ENCODE results near the gene ICE1. TPM values are rescaled to one million over a fixed set of nuclear protein-coding genes. Genes with fewer than 3 reads are reported as not detected.

ICE1 gene
- total RNA-seq, 1 donor from 2014 or later = 56.5 TPM

GRCh38 chr5:5461012-5461411 lies 38.5 kb downstream of the ICE1 start:
- Mint-ChIP-seq H3K4me1 (ENCODE audit: low read depth, unreplicated experiment) (no peaks in the 10 kb centered on the region), H3K4me3 (ENCODE audit: unreplicated experiment) (no peak overlapping the region), H3K27me3 (ENCODE audit: unreplicated experiment) (no peaks in the 10 kb centered on the region), H3K9me3 (ENCODE audit: unreplicated experiment) (peaks cover 3% of the 10 kb centered on the region), H3K27ac (ENCODE audit: unreplicated experiment) (no peak overlapping the region), H3K36me3 (ENCODE audit: unreplicated experiment) (peaks cover 17% of the 10 kb centered on the region)
- no peak for TF ChIP-seq CTCF (IDR thresholded peaks at IDR 0.05; ENCODE audit: partially characterized antibody, unreplicated experiment)
- DNase-seq = no peak

GRCh38 chr5:5464036-5464715 lies 41.7 kb downstream of the ICE1 start:
- Mint-ChIP-seq H3K9me3 (ENCODE audit: unreplicated experiment) (peaks cover 3% of the 10 kb centered on the region), H3K36me3 (ENCODE audit: unreplicated experiment) (peaks cover 12% of the 10 kb centered on the region), H3K4me1 (ENCODE audit: low read depth, unreplicated experiment) (no peaks in the 10 kb centered on the region), H3K4me3 (ENCODE audit: unreplicated experiment) (no peak overlapping the region), H3K27ac (ENCODE audit: unreplicated experiment) (no peak overlapping the region), H3K27me3 (ENCODE audit: unreplicated experiment) (no peaks in the 10 kb centered on the region)
- no peak for TF ChIP-seq CTCF (IDR thresholded peaks at IDR 0.05; ENCODE audit: partially characterized antibody, unreplicated experiment)
- no peak for DNase-seq

GRCh38 chr5:5466227-5466626 lies 43.8 kb downstream of the ICE1 start:
- peak; percentile 17 for TF ChIP-seq CTCF (IDR thresholded peaks at IDR 0.05; ENCODE audit: partially characterized antibody, unreplicated experiment)
- no peak for DNase-seq
- Mint-ChIP-seq H3K36me3 (ENCODE audit: unreplicated experiment) (peaks cover 5% of the 10 kb centered on the region), H3K27ac (ENCODE audit: unreplicated experiment) (no peak overlapping the region), H3K4me3 (ENCODE audit: unreplicated experiment) (no peak overlapping the region), H3K9me3 (ENCODE audit: unreplicated experiment) (peaks cover 3% of the 10 kb centered on the region), H3K4me1 (ENCODE audit: low read depth, unreplicated experiment) (no peaks in the 10 kb centered on the region), H3K27me3 (ENCODE audit: unreplicated experiment) (no peaks in the 10 kb centered on the region)

- Mint-ChIP-seq H3K9me3 (ENCODE audit: unreplicated experiment) (peaks cover 3% of the 10 kb centered on the region), H3K4me1 (ENCODE audit: low read depth, unreplicated experiment) (no peaks in the 10 kb centered on the region), H3K4me3 (ENCODE audit: unreplicated experiment) (no peak overlapping the region)
Observed at GRCh38 chr5:5467737-5468136, 45.3 kb downstream of the ICE1 start.

More at GRCh38 chr5:5467737-5468136, 45.3 kb downstream of the ICE1 start:
- TF ChIP-seq CTCF (IDR thresholded peaks at IDR 0.05; ENCODE audit: partially characterized antibody, unreplicated experiment) = no peak
- Mint-ChIP-seq H3K36me3 (ENCODE audit: unreplicated experiment) (no peaks in the 10 kb centered on the region), H3K27ac (ENCODE audit: unreplicated experiment) (no peak overlapping the region), H3K27me3 (ENCODE audit: unreplicated experiment) (no peaks in the 10 kb centered on the region)
- DNase-seq = no peak

Data from glutamatergic neuron (in vitro differentiated cells).